DND-41 (cell line): ENCODE measurements around the gene CTTNBP2NL.

ENCODE experiments used
- CTCF ChIP-seq: IDR thresholded peaks from 2 replicates; pipeline ENCODE4 v1.5.1; 2012; ENCODE audit warnings: borderline replicate concordance, low read length, moderate library complexity, mild to moderate bottlenecking; ENCODE audit not compliant: poor library complexity, severe bottlenecking; ENCODE audit errors: extremely low read depth
- EZH2 ChIP-seq: IDR thresholded peaks from 3 replicates; pipeline ENCODE4 v1.6.1; 2012; ENCODE audit warnings: borderline replicate concordance, low read depth, mild to moderate bottlenecking, moderate library complexity, low read length, inconsistent platforms; ENCODE audit not compliant: severe bottlenecking

- TF ChIP-seq CTCF (no peak), EZH2 (no peak)
Observed at GRCh38 chr1:112371775-112372174, 24.2 kb upstream of the CTTNBP2NL start.
